Stimulated activated naive B cell treated with anti-CD40 and anti-IgM and Interleukin-4, amounts not matched to agents 10 μg/mL and 1 μg/mL and 100 μg/mL, for 72 hours (primary cell): Measurements from ENCODE around the gene USP20.
"Not testable (repeated sequence)": the region's sequence is repeated elsewhere in the genome, so short reads cannot be mapped to it uniquely, and the experiment has no call there.

ENCODE experiments used
- ATAC-seq, 2 donors: fragments of 150-1000 bp; cut with Tn5 transposase; replicated peaks; 2 replicates each; pipeline ENCODE4 v1.10.0; 2021; ENCODE audit warnings: moderate library complexity in 1 of 2
- DNase-seq: peaks from one replicate; pipeline ENCODE4 v3.0.0; 2021
- H3K27ac Mint-ChIP-seq: one replicate; pipeline ENCODE4 v1.8.0; 2022; ENCODE audit warnings: mild to moderate bottlenecking, mixed read lengths
- H3K27me3 Mint-ChIP-seq, 2 donors: one replicate each; pipeline ENCODE4 v1.8.0; 2022; ENCODE audit warnings: mixed read lengths in 2 of 2
- H3K36me3 Mint-ChIP-seq, 2 donors: one replicate each; pipeline ENCODE4 v1.8.0; 2022; ENCODE audit warnings: mixed read lengths in 2 of 2, mild to moderate bottlenecking in 1 of 2
- H3K4me1 Mint-ChIP-seq, 2 donors: one replicate each; pipeline ENCODE4 v1.8.0; 2022; ENCODE audit warnings: mixed read lengths in 2 of 2, mild to moderate bottlenecking in 1 of 2
- H3K4me3 Mint-ChIP-seq, 2 donors: one replicate each; pipeline ENCODE4 v1.8.0; 2022; ENCODE audit warnings: mild to moderate bottlenecking in 2 of 2, mixed read lengths in 2 of 2, moderate library complexity in 1 of 2
- H3K9me3 Mint-ChIP-seq, 2 donors: one replicate each; pipeline ENCODE4 v1.8.0; 2022; ENCODE audit warnings: mixed read lengths in 2 of 2, mild to moderate bottlenecking in 1 of 2

Gene USP20

GRCh38 chr9:129835128-129835859 lies at the start of gene USP20, which contains the start of gene C9orf78:
TSS of gene USP20 (plus strand) at chr9:129835458. CDS start at chr9:129852556, 17,098 bp downstream.
TSS of gene C9orf78 (minus strand) at chr9:129835275. CDS start at chr9:129835221, 54 bp downstream.
- DNase-seq = peak; percentile 96
- Mint-ChIP-seq H3K36me3 (peaks cover 28 to 37% of the 10 kb centered on the region in 2 donors), H3K4me3 (peak within 1 kb of the TSS; percentile 88 to 94), H3K4me1 (peaks cover 32 to 48% of the 10 kb centered on the region in 2 donors), H3K27ac (peak within 1 kb of the TSS; percentile 97), H3K27me3 (no peaks in the 10 kb centered on the region), H3K9me3 (no peaks in the 10 kb centered on the region)
- peak; percentile 94 to 95 for ATAC-seq

GRCh38 chr9:129785866-129786265 lies 49.4 kb upstream of the USP20 start:
- no peak for ATAC-seq
- H3K36me3 Mint-ChIP-seq = no peaks in the 10 kb centered on the region
- H3K4me3 Mint-ChIP-seq = no peak overlapping the region
- no peaks in the 10 kb centered on the region for H3K9me3 Mint-ChIP-seq
- H3K27me3 Mint-ChIP-seq = peaks cover 33 to 45% of the 10 kb centered on the region in 2 donors
- no peak for DNase-seq
- H3K27ac Mint-ChIP-seq = no peak overlapping the region
- peaks cover 3 to 11% of the 10 kb centered on the region in 2 donors for H3K4me1 Mint-ChIP-seq

- H3K27ac Mint-ChIP-seq = no peak overlapping the region
- peaks cover 3 to 11% of the 10 kb centered on the region in 2 donors for H3K4me1 Mint-ChIP-seq
- H3K9me3 Mint-ChIP-seq = no peaks in the 10 kb centered on the region
- DNase-seq (no peak), ATAC-seq (no peak)
- H3K4me3 Mint-ChIP-seq = no peak overlapping the region
- H3K36me3 Mint-ChIP-seq = no peaks in the 10 kb centered on the region
- peaks cover 34 to 45% of the 10 kb centered on the region in 2 donors for H3K27me3 Mint-ChIP-seq
Measured at GRCh38 chr9:129786481-129786880, 48.8 kb upstream of the USP20 start.

GRCh38 chr9:129794549-129794948 lies 40.7 kb upstream of the USP20 start:
- Mint-ChIP-seq H3K36me3 (no peaks in the 10 kb centered on the region), H3K9me3 (no peaks in the 10 kb centered on the region), H3K4me1 (peaks cover 0 to 6% of the 10 kb centered on the region in 2 donors), H3K27ac (no peak overlapping the region), H3K27me3 (peaks cover 23 to 25% of the 10 kb centered on the region in 2 donors), H3K4me3 (no peak overlapping the region)
- DNase-seq = no peak
- ATAC-seq = no peak

- H3K9me3 Mint-ChIP-seq, DNase-seq, H3K36me3 Mint-ChIP-seq: not testable (repeated sequence)
Measured at GRCh38 chr9:129796029-129796428, 39.2 kb upstream of the USP20 start.

GRCh38 chr9:129798973-129799372 lies 36.3 kb upstream of the USP20 start:
- ATAC-seq (no peak), DNase-seq (no peak)
- no peak overlapping the region for H3K27ac Mint-ChIP-seq
- H3K4me1 Mint-ChIP-seq = peaks cover 0 to 3% of the 10 kb centered on the region in 2 donors
- H3K27me3 Mint-ChIP-seq = peaks cover 8 to 11% of the 10 kb centered on the region in 2 donors
- no peak overlapping the region for H3K4me3 Mint-ChIP-seq
- no peaks in the 10 kb centered on the region for H3K9me3 Mint-ChIP-seq
- no peaks in the 10 kb centered on the region for H3K36me3 Mint-ChIP-seq

More at GRCh38 chr9:129796029-129796428, 39.2 kb upstream of the USP20 start:
- peaks cover 15 to 18% of the 10 kb centered on the region in 2 donors for H3K27me3 Mint-ChIP-seq
- not testable (repeated sequence) for H3K4me3 Mint-ChIP-seq, H3K4me1 Mint-ChIP-seq, ATAC-seq, H3K27ac Mint-ChIP-seq

GRCh38 chr9:129801504-129801903 lies 33.8 kb upstream of the USP20 start:
- Mint-ChIP-seq H3K4me3 (peak overlapping the region; percentile 41 to 47), H3K27me3 (no peaks in the 10 kb centered on the region), H3K9me3 (no peaks in the 10 kb centered on the region), H3K4me1 (peaks cover 13 to 22% of the 10 kb centered on the region in 2 donors), H3K36me3 (peaks cover 10 to 14% of the 10 kb centered on the region in 2 donors), H3K27ac (peak overlapping the region; percentile 47)
- DNase-seq (no peak), ATAC-seq (no peak)

- H3K27ac Mint-ChIP-seq = peak within 1 kb of the TSS; percentile 97
Measured at GRCh38 chr9:129802833-129803675, 32.2 kb upstream of the USP20 start, which contains the start of gene TOR1B. TSS of gene TOR1B (plus strand) at chr9:129803184. CDS start at chr9:129803213, 29 bp downstream.

GRCh38 chr9:129803676-129804060 lies 31.6 kb upstream of the USP20 start:
- peaks cover 18 to 27% of the 10 kb centered on the region in 2 donors for H3K36me3 Mint-ChIP-seq
- ATAC-seq = peak; percentile 20 to 33
- peaks cover 13 to 24% of the 10 kb centered on the region in 2 donors for H3K4me1 Mint-ChIP-seq
- H3K9me3 Mint-ChIP-seq = no peaks in the 10 kb centered on the region
- no peaks in the 10 kb centered on the region for H3K27me3 Mint-ChIP-seq
- H3K4me3 Mint-ChIP-seq = peak overlapping the region; percentile 89 to 94
- DNase-seq = no peak
- H3K27ac Mint-ChIP-seq = peak overlapping the region; percentile 97

More at GRCh38 chr9:129802833-129803675, 32.2 kb upstream of the USP20 start, which contains the start of gene TOR1B:
- Mint-ChIP-seq H3K27me3 (no peaks in the 10 kb centered on the region), H3K36me3 (peaks cover 16 to 25% of the 10 kb centered on the region in 2 donors), H3K9me3 (no peaks in the 10 kb centered on the region), H3K4me3 (peak within 1 kb of the TSS; percentile 89 to 94), H3K4me1 (peaks cover 13 to 24% of the 10 kb centered on the region in 2 donors)
- ATAC-seq = peak; percentile 95 to 97
- peak; percentile 94 for DNase-seq

- DNase-seq (no peak), ATAC-seq (no peak)
- no peak overlapping the region for H3K27ac Mint-ChIP-seq
- H3K4me1 Mint-ChIP-seq = peaks cover 15 to 24% of the 10 kb centered on the region in 2 donors
- H3K9me3 Mint-ChIP-seq = no peaks in the 10 kb centered on the region
- H3K4me3 Mint-ChIP-seq = no peak overlapping the region
- H3K36me3 Mint-ChIP-seq = peaks cover 35 to 37% of the 10 kb centered on the region in 2 donors
- no peaks in the 10 kb centered on the region for H3K27me3 Mint-ChIP-seq
Measured at GRCh38 chr9:129806061-129806460, 29.2 kb upstream of the USP20 start.

GRCh38 chr9:129809346-129809745 lies 25.9 kb upstream of the USP20 start:
- Mint-ChIP-seq H3K9me3 (no peaks in the 10 kb centered on the region), H3K27me3 (no peaks in the 10 kb centered on the region), H3K4me1 (peaks cover 24 to 34% of the 10 kb centered on the region in 2 donors), H3K4me3 (no peak overlapping the region), H3K27ac (no peak overlapping the region), H3K36me3 (peaks cover 44 to 59% of the 10 kb centered on the region in 2 donors)
- ATAC-seq (no peak), DNase-seq (no peak)

GRCh38 chr9:129810116-129810515 lies 25.1 kb upstream of the USP20 start:
- no peaks in the 10 kb centered on the region for H3K27me3 Mint-ChIP-seq
- no peak for DNase-seq
- H3K4me3 Mint-ChIP-seq = no peak overlapping the region
- peaks cover 27 to 35% of the 10 kb centered on the region in 2 donors for H3K4me1 Mint-ChIP-seq
- no peak overlapping the region for H3K27ac Mint-ChIP-seq
- no peak for ATAC-seq
- no peaks in the 10 kb centered on the region for H3K9me3 Mint-ChIP-seq
- peaks cover 45 to 65% of the 10 kb centered on the region in 2 donors for H3K36me3 Mint-ChIP-seq

- Mint-ChIP-seq H3K27me3 (no peaks in the 10 kb centered on the region), H3K27ac (no peak overlapping the region), H3K36me3 (peaks cover 49 to 69% of the 10 kb centered on the region in 2 donors), H3K9me3 (no peaks in the 10 kb centered on the region), H3K4me1 (peaks cover 29 to 33% of the 10 kb centered on the region in 2 donors), H3K4me3 (no peak overlapping the region)
- ATAC-seq (no peak), DNase-seq (no peak)
Measured at GRCh38 chr9:129810788-129811187, 24.5 kb upstream of the USP20 start.

GRCh38 chr9:129811967-129812363 lies 23.3 kb upstream of the USP20 start:
- Mint-ChIP-seq H3K36me3 (peaks cover 44 to 67% of the 10 kb centered on the region in 2 donors), H3K27ac (no peak overlapping the region), H3K4me1 (peaks cover 24 to 27% of the 10 kb centered on the region in 2 donors), H3K9me3 (no peaks in the 10 kb centered on the region), H3K27me3 (no peaks in the 10 kb centered on the region), H3K4me3 (no peak overlapping the region)
- ATAC-seq = peak; percentile 76 to 86
- no peak for DNase-seq
